ENCODE data around the gene TADA3. TPM values are rescaled to one million over a fixed set of nuclear protein-coding genes. Genes with fewer than 3 reads are reported as not detected.

Gene TADA3
- total and polyA plus RNA-seq, 9 of the 15 experiments (the other 6 are each of a cell fraction or from before 2014, with no cell fraction given), result 4.1 to 110 (median 74.8) TPM

- TF ChIP-seq, protein P1, sequence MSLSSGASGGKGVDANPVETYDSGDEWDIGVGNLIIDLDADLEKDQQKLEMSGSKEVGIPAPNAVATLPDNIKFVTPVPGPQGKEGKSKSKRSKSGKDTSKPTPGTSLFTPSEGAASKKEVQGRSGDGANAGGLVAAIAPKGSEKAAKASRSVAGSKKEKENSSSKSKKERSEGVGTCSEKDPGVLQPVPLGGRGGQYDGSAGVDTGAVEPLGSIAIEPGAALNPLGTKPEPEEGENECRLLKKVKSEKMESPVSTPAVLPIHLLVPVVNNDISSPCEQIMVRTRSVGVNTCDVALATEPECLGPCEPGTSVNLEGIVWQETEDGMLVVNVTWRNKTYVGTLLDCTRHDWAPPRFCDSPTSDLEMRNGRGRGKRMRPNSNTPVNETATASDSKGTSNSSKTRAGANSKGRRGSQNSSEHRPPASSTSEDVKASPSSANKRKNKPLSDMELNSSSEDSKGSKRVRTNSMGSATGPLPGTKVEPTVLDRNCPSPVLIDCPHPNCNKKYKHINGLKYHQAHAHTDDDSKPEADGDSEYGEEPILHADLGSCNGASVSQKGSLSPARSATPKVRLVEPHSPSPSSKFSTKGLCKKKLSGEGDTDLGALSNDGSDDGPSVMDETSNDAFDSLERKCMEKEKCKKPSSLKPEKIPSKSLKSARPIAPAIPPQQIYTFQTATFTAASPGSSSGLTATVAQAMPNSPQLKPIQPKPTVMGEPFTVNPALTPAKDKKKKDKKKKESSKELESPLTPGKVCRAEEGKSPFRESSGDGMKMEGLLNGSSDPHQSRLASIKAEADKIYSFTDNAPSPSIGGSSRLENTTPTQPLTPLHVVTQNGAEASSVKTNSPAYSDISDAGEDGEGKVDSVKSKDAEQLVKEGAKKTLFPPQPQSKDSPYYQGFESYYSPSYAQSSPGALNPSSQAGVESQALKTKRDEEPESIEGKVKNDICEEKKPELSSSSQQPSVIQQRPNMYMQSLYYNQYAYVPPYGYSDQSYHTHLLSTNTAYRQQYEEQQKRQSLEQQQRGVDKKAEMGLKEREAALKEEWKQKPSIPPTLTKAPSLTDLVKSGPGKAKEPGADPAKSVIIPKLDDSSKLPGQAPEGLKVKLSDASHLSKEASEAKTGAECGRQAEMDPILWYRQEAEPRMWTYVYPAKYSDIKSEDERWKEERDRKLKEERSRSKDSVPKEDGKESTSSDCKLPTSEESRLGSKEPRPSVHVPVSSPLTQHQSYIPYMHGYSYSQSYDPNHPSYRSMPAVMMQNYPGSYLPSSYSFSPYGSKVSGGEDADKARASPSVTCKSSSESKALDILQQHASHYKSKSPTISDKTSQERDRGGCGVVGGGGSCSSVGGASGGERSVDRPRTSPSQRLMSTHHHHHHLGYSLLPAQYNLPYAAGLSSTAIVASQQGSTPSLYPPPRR (CRISPR knock-in tag; IDR thresholded peaks at IDR 0.05; ENCODE audit: borderline replicate concordance), result no peak
- TF ChIP-seq ZNF551 (CRISPR knock-in tag; IDR thresholded peaks at IDR 0.05), result no peak
- TF ChIP-seq XRCC3 (IDR thresholded peaks at IDR 0.05), result no peak
- no peak for TF ChIP-seq CREBBP (IDR thresholded peaks at IDR 0.05; ENCODE audit: low read depth, low read length)
- TF ChIP-seq NUFIP1 (IDR thresholded peaks at IDR 0.05; ENCODE audit: partially characterized antibody), result no peak
- TF ChIP-seq ZBTB26 (CRISPR knock-in tag; IDR thresholded peaks at IDR 0.05), result no peak
Measured at GRCh38 chr3:9828801-9829755, 36.8 kb upstream of the TADA3 start (continued).

Data from K562 (cell line).